Measurements from ENCODE around the gene CDIP1. TPM values are rescaled to one million over a fixed set of nuclear protein-coding genes. Genes with fewer than 3 reads are reported as not detected.
A peak's percentile ranks its signal among the peaks of the same experiment; 100 is the strongest.

Gene CDIP1
- total and polyA plus RNA-seq, 2 experiments from 2014 or later, result 22.0 to 33.3 TPM

DNA sequence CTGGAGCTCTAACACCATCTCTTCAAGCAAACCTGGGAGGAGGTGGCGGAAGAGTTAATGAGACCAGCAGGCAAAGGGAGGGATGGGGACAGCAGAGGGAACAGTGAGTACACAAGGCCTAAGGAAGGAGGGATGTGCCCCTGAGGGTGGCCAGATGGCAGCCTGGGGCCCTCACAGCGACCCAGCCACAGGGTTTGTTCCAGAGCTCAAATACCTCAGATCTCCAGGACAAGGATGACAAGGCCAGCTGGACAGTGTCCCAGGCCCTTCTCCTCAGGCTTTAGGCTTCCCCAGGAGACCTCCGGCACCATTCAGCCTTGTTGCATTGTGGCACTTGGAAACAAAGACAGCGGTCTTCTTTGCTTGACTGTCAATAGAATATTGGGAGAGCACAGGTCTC lies 14.9 kb downstream of the CDIP1 start:
- no peaks in the 10 kb centered on the region for H3K27me3 ChIP-seq
- no peak for DNase-seq (ENCODE audit: low spot score)
- no peak overlapping the region for H3K4me2 ChIP-seq
- no peaks in the 10 kb centered on the region for H3K36me3 ChIP-seq (replicated peaks; ENCODE audit: insufficient read depth, low read depth)
- H2AFZ ChIP-seq, result no peak overlapping the region
- peaks cover 63% of the 10 kb centered on the region for H3K79me2 ChIP-seq
- H3K9me2 ChIP-seq (replicated peaks; ENCODE audit: insufficient read depth), result no peaks in the 10 kb centered on the region
- 95% methylated on average over 4 of the region's 4 CpGs for WGBS (ENCODE audit: low lambda C conversion rate, missing lambda C conversion rate)
- H3K4me1 ChIP-seq (ENCODE audit: insufficient read depth), result peaks cover 8% of the 10 kb centered on the region
- H3K27ac ChIP-seq, result peak overlapping the region; percentile 81
- no peak overlapping the region for H3K4me3 ChIP-seq
- TF ChIP-seq, protein P1, sequence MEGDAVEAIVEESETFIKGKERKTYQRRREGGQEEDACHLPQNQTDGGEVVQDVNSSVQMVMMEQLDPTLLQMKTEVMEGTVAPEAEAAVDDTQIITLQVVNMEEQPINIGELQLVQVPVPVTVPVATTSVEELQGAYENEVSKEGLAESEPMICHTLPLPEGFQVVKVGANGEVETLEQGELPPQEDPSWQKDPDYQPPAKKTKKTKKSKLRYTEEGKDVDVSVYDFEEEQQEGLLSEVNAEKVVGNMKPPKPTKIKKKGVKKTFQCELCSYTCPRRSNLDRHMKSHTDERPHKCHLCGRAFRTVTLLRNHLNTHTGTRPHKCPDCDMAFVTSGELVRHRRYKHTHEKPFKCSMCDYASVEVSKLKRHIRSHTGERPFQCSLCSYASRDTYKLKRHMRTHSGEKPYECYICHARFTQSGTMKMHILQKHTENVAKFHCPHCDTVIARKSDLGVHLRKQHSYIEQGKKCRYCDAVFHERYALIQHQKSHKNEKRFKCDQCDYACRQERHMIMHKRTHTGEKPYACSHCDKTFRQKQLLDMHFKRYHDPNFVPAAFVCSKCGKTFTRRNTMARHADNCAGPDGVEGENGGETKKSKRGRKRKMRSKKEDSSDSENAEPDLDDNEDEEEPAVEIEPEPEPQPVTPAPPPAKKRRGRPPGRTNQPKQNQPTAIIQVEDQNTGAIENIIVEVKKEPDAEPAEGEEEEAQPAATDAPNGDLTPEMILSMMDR (IDR thresholded peaks at IDR 0.05; ENCODE audit: poor library complexity), result no peak
- TF ChIP-seq EZH2 (IDR thresholded peaks at IDR 0.05; ENCODE audit: borderline replicate concordance) (no peak), EZH2phosphoT487 (IDR thresholded peaks at IDR 0.05; ENCODE audit: low read depth, severe bottlenecking, unreplicated experiment) (no peak)
- no peaks in the 10 kb centered on the region for H3K9me3 ChIP-seq (ENCODE audit: low read depth)
- H4K20me1 ChIP-seq (ENCODE audit: insufficient read depth, poor library complexity, severe bottlenecking), result no peaks in the 10 kb centered on the region

DNA sequence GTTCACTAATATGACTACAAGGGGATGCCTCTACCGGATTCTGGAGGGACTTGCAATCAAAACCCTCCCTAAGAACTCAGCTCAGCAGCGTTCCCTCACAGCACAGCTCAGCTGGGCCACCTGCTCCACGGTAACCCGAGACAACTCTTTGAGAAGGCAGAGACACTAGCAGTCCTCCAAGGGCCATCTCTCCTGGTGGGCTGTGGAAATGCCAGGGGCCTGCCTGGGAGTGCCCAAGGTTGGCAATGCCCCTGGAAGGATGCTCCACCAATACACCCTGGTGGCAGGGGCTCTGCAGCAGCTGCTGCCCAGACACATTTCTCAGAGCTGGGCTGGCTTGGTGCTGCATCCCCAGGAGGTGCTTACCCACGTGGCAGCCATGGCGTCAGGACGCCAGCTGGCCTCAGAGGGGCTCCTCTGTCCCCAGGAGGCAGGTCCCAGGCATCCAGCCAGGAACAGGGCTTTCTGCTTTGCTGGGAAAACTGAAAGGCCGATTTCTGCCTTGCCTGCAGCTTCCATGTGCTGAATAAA lies 16.5 kb downstream of the CDIP1 start:
- WGBS (ENCODE audit: low lambda C conversion rate, missing lambda C conversion rate), result 64% methylated on average over 8 of the region's 8 CpGs
- H3K9me2 ChIP-seq (replicated peaks; ENCODE audit: insufficient read depth), result no peaks in the 10 kb centered on the region
- no peak overlapping the region for H3K4me3 ChIP-seq
- peak; percentile 58 for DNase-seq (ENCODE audit: low spot score)
- peak overlapping the region; percentile 49 for H3K4me2 ChIP-seq
- H3K27ac ChIP-seq, result peak overlapping the region; percentile 83
- H3K79me2 ChIP-seq, result peaks cover 62% of the 10 kb centered on the region
- H3K4me1 ChIP-seq (ENCODE audit: insufficient read depth), result peaks cover 8% of the 10 kb centered on the region
- TF ChIP-seq, protein P1 (IDR thresholded peaks at IDR 0.05; ENCODE audit: poor library complexity), result no peak
- no peak for TF ChIP-seq EZH2phosphoT487 (IDR thresholded peaks at IDR 0.05; ENCODE audit: low read depth, severe bottlenecking, unreplicated experiment)
- TF ChIP-seq EZH2 (IDR thresholded peaks at IDR 0.05; ENCODE audit: borderline replicate concordance), result no peak
- H2AFZ ChIP-seq, result no peak overlapping the region
- peaks cover 4% of the 10 kb centered on the region for H4K20me1 ChIP-seq (ENCODE audit: insufficient read depth, poor library complexity, severe bottlenecking)
- no peaks in the 10 kb centered on the region for H3K36me3 ChIP-seq (replicated peaks; ENCODE audit: insufficient read depth, low read depth)
- no peaks in the 10 kb centered on the region for H3K27me3 ChIP-seq
- no peaks in the 10 kb centered on the region for H3K9me3 ChIP-seq (ENCODE audit: low read depth)

DNA sequence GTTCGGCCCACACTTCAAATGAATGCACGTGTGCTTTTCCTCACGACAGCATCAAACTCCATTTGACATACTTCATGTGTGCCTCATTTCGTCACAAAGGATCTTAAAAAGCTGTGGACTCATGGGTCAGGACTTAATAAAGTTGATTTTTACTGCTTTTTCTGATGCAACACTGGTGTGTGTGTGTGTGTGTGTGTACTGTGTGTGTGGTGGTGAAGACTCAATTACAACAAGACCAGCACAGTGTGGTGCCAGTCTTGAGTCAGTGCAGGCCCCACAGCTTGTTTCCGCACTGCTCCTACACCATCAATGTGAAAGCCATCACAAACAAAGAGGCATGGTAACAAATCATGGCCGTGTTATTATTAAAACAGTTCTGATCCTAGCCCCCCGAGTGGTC lies 17.7 kb downstream of the CDIP1 start:
- Histone ChIP-seq H3K27me3 (no peaks in the 10 kb centered on the region), H3K4me3 (no peak overlapping the region), H3K79me2 (peaks cover 64% of the 10 kb centered on the region), H2AFZ (no peak overlapping the region), H3K36me3 (replicated peaks; ENCODE audit: insufficient read depth, low read depth) (no peaks in the 10 kb centered on the region), H4K20me1 (ENCODE audit: insufficient read depth, poor library complexity, severe bottlenecking) (peaks cover 4% of the 10 kb centered on the region), H3K4me2 (no peak overlapping the region), H3K9me2 (replicated peaks; ENCODE audit: insufficient read depth) (no peaks in the 10 kb centered on the region), H3K4me1 (ENCODE audit: insufficient read depth) (peaks cover 8% of the 10 kb centered on the region), H3K27ac (peak overlapping the region; percentile 48), H3K9me3 (ENCODE audit: low read depth) (no peaks in the 10 kb centered on the region)
- DNase-seq (ENCODE audit: low spot score), result no peak
- 85% methylated on average over 7 of the region's 7 CpGs for WGBS (ENCODE audit: low lambda C conversion rate, missing lambda C conversion rate)
- TF ChIP-seq EZH2phosphoT487 (IDR thresholded peaks at IDR 0.05; ENCODE audit: low read depth, severe bottlenecking, unreplicated experiment), result no peak
- TF ChIP-seq EZH2 (IDR thresholded peaks at IDR 0.05; ENCODE audit: borderline replicate concordance), result no peak
- TF ChIP-seq, protein P1 (IDR thresholded peaks at IDR 0.05; ENCODE audit: poor library complexity), result no peak
